Activated T-helper 2 cell treated with anti-CD3 and anti-CD28 coated beads, Interferon-gamma antibody, Interleukin-2, Interleukin-4, amounts not matched to agents 10 μg/mL and 5 μg/mL and 100 μg/mL, durations not matched to agents 14 hours and 24 hours and 36 hours (primary cell): ENCODE results near the gene RBM18. TPM values are rescaled to one million over a fixed set of nuclear protein-coding genes. Genes with fewer than 3 reads are reported as not detected.

Experiments
- DNase-seq: peaks from one replicate; pipeline ENCODE4 v3.0.0; 2021; ENCODE audit warnings: low spot score
- H3K27ac Mint-ChIP-seq: one replicate; pipeline ENCODE4 v1.8.0; 2021; ENCODE audit warnings: mixed read lengths
- H3K27me3 Mint-ChIP-seq: one replicate; pipeline ENCODE4 v1.8.0; 2021; ENCODE audit warnings: low read depth, mixed read lengths
- H3K36me3 Mint-ChIP-seq: one replicate; pipeline ENCODE4 v1.8.0; 2021; ENCODE audit warnings: low read depth, mixed read lengths
- H3K4me1 Mint-ChIP-seq: one replicate; pipeline ENCODE4 v1.8.0; 2021; ENCODE audit warnings: low read depth, mixed read lengths
- H3K4me3 Mint-ChIP-seq: one replicate; pipeline ENCODE4 v1.8.0; 2021; ENCODE audit warnings: low read depth, mild to moderate bottlenecking, moderate library complexity, mixed read lengths
- H3K9me3 Mint-ChIP-seq: one replicate; pipeline ENCODE4 v1.8.0; 2021; ENCODE audit warnings: mixed read lengths
- intact Hi-C: fragments of 100-400 bp; cut with micrococcal nuclease; formaldehyde crosslinking; loops from one replicate; pipeline ENCODE4 v1.15.1; 2023
- total RNA-seq: library from RNA; stranded (reverse); gene quantifications from 2 replicates; pipeline ENCODE4 v1.2.3, GENCODE V29; 2022

RBM18 gene
- total RNA-seq, 1 donor from 2014 or later, result 19.4 TPM

GRCh38 chr9:122226758-122227574 is 37.7 kb downstream of the RBM18 start:
- Mint-ChIP-seq H3K9me3 (no peaks in the 10 kb centered on the region), H3K27ac (no peak overlapping the region), H3K36me3 (no peaks in the 10 kb centered on the region), H3K4me3 (no peak overlapping the region), H3K4me1 (peaks cover 3% of the 10 kb centered on the region), H3K27me3 (peaks cover 46% of the 10 kb centered on the region)
- intact Hi-C loops, result no loop called here
- DNase-seq, result no peak

GRCh38 chr9:122226142-122226757 is 38.4 kb downstream of the RBM18 start:
- H3K4me1 Mint-ChIP-seq, result peaks cover 3% of the 10 kb centered on the region
- H3K27me3 Mint-ChIP-seq, result peaks cover 49% of the 10 kb centered on the region
- intact Hi-C loops, result no loop called here
- H3K4me3 Mint-ChIP-seq, result no peak overlapping the region
- no peaks in the 10 kb centered on the region for H3K9me3 Mint-ChIP-seq
- DNase-seq, result no peak
- no peaks in the 10 kb centered on the region for H3K36me3 Mint-ChIP-seq
- H3K27ac Mint-ChIP-seq, result no peak overlapping the region

- no peak for DNase-seq
- intact Hi-C loops, result no loop called here
- Mint-ChIP-seq H3K27ac (no peak overlapping the region), H3K36me3 (no peaks in the 10 kb centered on the region), H3K4me3 (no peak overlapping the region), H3K9me3 (no peaks in the 10 kb centered on the region), H3K4me1 (peaks cover 3% of the 10 kb centered on the region), H3K27me3 (peaks cover 55% of the 10 kb centered on the region)
Measured at GRCh38 chr9:122225312-122226141, 39.1 kb downstream of the RBM18 start.

GRCh38 chr9:122223435-122223834 is 41.2 kb downstream of the RBM18 start:
- Mint-ChIP-seq H3K36me3 (no peaks in the 10 kb centered on the region), H3K9me3 (no peaks in the 10 kb centered on the region), H3K27ac (no peak overlapping the region), H3K27me3 (peaks cover 74% of the 10 kb centered on the region), H3K4me1 (peaks cover 14% of the 10 kb centered on the region), H3K4me3 (no peak overlapping the region)
- no peak for DNase-seq
- intact Hi-C loops, result no loop called here

- H3K4me1 Mint-ChIP-seq, result peaks cover 21% of the 10 kb centered on the region
- no peaks in the 10 kb centered on the region for H3K36me3 Mint-ChIP-seq
- H3K9me3 Mint-ChIP-seq, result no peaks in the 10 kb centered on the region
- peaks cover 78% of the 10 kb centered on the region for H3K27me3 Mint-ChIP-seq
- H3K27ac Mint-ChIP-seq, result no peak overlapping the region
- no peak overlapping the region for H3K4me3 Mint-ChIP-seq
- DNase-seq, result no peak
- intact Hi-C loops, result no loop called here
Measured at GRCh38 chr9:122222791-122223190, 41.8 kb downstream of the RBM18 start.

- Mint-ChIP-seq H3K27me3 (peaks cover 78% of the 10 kb centered on the region), H3K27ac (no peak overlapping the region), H3K4me3 (no peak overlapping the region), H3K36me3 (no peaks in the 10 kb centered on the region), H3K9me3 (no peaks in the 10 kb centered on the region), H3K4me1 (peaks cover 22% of the 10 kb centered on the region)
- DNase-seq, result no peak
- intact Hi-C loops, result no loop called here
Measured at GRCh38 chr9:122221183-122221811, 43.3 kb downstream of the RBM18 start.

- Mint-ChIP-seq H3K36me3 (no peaks in the 10 kb centered on the region), H3K4me3 (no peak overlapping the region), H3K9me3 (no peaks in the 10 kb centered on the region), H3K4me1 (peaks cover 22% of the 10 kb centered on the region), H3K27ac (no peak overlapping the region), H3K27me3 (peaks cover 81% of the 10 kb centered on the region)
- DNase-seq, result no peak
- intact Hi-C loops, result no loop called here
Measured at GRCh38 chr9:122220673-122221182, 43.9 kb downstream of the RBM18 start.

GRCh38 chr9:122219856-122220672 is 44.6 kb downstream of the RBM18 start:
- DNase-seq, result no peak
- intact Hi-C loops, result loop anchor here (1.0 to 2.0 kb wide), 2 partner anchors 9 to 129 kb away; no protein-coding TSS in a partner anchor
- Mint-ChIP-seq H3K27ac (no peak overlapping the region), H3K4me3 (no peak overlapping the region), H3K36me3 (no peaks in the 10 kb centered on the region), H3K4me1 (peaks cover 22% of the 10 kb centered on the region), H3K27me3 (peaks cover 86% of the 10 kb centered on the region), H3K9me3 (no peaks in the 10 kb centered on the region)

- intact Hi-C loops, result loop anchor here (1.0 to 2.0 kb wide), 2 partner anchors 10 to 130 kb away; no protein-coding TSS in a partner anchor
- Mint-ChIP-seq H3K27ac (no peak overlapping the region), H3K36me3 (no peaks in the 10 kb centered on the region), H3K9me3 (no peaks in the 10 kb centered on the region), H3K27me3 (peaks cover 85% of the 10 kb centered on the region), H3K4me3 (peak overlapping the region; percentile 28), H3K4me1 (peaks cover 24% of the 10 kb centered on the region)
- DNase-seq, result no peak
Measured at GRCh38 chr9:122218935-122219855, 45.4 kb downstream of the RBM18 start.

- DNase-seq, result no peak
- Mint-ChIP-seq H3K27ac (no peak overlapping the region), H3K4me3 (no peak overlapping the region), H3K36me3 (no peaks in the 10 kb centered on the region), H3K9me3 (no peaks in the 10 kb centered on the region), H3K27me3 (peaks cover 80% of the 10 kb centered on the region), H3K4me1 (peaks cover 24% of the 10 kb centered on the region)
- intact Hi-C loops, result loop anchor here (2.0 kb wide), 1 partner anchor 130 kb away; no protein-coding TSS in a partner anchor
Measured at GRCh38 chr9:122218071-122218934, 46.3 kb downstream of the RBM18 start.
